AML-193 (cell line): Measurements from ENCODE around the gene TMEM91.
"Not testable (repeated sequence)": the region's sequence is repeated elsewhere in the genome, so short reads cannot be mapped to it uniquely, and the experiment has no call there.

ENCODE experiments used
- DNase-seq, 2 experiments: peaks; one replicate each; lab custom pipeline; 2025; lab: John Stamatoyannopoulos, UW

The TMEM91 gene

DNA sequence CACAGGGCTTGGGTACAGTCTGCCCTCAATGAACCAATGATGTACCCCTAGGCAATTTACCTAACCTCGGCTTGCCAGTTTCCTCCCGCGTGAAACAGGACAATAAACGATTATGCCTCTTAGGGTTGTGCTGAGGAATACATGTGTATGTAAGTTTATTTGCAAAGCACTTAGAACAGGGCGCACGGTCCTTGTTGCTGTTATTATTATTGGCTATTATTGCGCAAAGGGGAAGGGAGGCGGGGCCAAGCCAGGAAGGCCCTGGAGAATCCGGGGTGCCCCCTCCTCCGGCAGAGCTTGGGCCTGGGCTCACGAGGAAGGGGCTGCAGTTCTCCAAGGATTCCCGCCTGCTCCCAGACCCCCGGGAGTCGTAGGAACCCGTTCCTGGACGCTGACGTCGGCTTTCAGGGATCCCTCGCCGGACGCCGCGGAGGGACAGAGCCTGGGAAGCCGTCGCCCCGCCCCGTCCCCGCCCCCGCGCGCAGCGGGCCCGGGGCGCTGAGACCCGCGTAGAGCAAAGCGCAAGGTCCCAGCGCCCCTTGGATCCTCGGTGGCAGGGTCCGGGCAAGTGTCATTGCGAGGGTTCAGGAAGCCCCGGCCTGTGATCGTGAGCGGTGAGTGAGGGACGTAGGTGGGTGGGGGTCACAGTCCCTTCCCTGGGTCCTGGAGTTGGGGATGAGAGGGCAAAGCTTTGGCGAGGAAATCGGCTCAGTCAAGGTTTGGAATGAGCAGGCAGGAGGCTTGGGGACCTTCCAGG, at the start of gene TMEM91:
TSS of gene TMEM91 (plus strand) at position 293 of the 757 bp plus-strand sequence. CDS start 1,777 bp downstream, outside the sequence.
- no peak for DNase-seq

GRCh38 chr19:41327076-41327575, 49.2 kb upstream of the TMEM91 start:
- DNase-seq = no peak

- DNase-seq = peak; percentile 77 to 82
Observed at GRCh38 chr19:41327576-41328156, 48.7 kb upstream of the TMEM91 start.

- DNase-seq = no peak
Observed at GRCh38 chr19:41328157-41328841, 48.0 kb upstream of the TMEM91 start.

- peak; percentile 28 to 49 for DNase-seq
Observed at GRCh38 chr19:41328842-41329225, 47.5 kb upstream of the TMEM91 start.

DNA sequence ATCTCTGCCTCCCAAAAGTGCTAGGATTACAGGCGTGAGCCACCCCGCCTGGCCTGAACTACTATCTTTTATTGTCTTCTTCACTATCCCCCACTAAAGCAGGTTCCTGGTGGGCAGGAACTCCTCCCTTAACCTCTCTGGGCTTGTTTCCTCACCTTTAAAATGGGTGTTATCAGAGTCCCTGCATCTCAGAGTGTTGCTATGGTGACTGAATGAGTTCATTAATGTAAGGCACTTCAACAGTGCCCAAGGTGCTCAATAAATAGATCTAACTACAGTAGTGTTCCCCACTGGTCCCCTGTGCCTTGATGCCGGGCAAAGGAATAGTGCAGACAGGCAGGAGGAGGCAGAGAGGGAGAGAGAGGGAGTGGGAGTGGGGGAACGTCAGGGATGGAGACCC, 45.9 kb upstream of the TMEM91 start:
- DNase-seq = no peak

- DNase-seq = no peak
Observed at GRCh38 chr19:41330946-41331678, 45.2 kb upstream of the TMEM91 start.

DNA sequence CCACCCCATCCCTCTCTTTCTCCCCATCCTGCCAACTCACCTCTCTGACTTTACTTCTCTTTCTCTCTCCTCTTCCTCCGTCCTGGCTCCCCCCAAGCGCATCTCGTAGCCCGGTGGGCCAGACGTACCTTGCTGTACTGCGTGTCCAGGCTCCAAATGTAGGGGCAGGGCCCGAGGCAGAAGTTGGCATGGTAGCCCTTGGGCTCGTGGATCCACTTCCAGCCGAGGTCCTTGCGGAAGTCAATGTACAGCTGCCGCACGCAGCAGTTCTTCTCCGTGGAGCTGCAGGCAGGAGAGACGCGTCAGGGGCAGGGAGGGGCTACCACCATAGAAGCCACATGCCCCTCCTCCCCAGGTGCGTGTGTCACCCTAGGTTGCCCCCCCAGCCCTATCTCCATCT, 44.3 kb upstream of the TMEM91 start:
- DNase-seq = no peak

DNA sequence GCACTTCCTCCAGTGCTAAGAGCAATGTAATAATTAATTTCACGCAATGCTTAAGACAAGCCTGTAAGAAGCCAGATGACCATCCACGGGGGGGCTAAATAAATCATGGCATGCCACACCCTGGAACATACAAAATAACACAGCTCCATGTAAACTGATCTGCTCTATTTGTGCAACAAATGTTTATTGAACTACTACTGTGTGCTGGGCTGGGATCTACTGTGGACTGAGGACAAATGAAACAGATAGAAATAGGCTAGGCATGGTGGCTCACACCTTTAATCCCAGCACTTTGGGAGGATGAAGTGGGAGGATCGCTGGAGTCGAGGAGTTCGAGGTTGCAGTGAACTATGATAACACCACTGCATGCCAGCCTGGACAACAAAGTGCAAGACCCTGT, 43.9 kb upstream of the TMEM91 start:
- no peak for DNase-seq

GRCh38 chr19:41334793-41335192, 41.5 kb upstream of the TMEM91 start:
- DNase-seq = no peak

- DNase-seq = no peak
Observed at GRCh38 chr19:41335467-41335866, 40.9 kb upstream of the TMEM91 start.

GRCh38 chr19:41339936-41340335, 36.4 kb upstream of the TMEM91 start:
- DNase-seq = no peak

DNA sequence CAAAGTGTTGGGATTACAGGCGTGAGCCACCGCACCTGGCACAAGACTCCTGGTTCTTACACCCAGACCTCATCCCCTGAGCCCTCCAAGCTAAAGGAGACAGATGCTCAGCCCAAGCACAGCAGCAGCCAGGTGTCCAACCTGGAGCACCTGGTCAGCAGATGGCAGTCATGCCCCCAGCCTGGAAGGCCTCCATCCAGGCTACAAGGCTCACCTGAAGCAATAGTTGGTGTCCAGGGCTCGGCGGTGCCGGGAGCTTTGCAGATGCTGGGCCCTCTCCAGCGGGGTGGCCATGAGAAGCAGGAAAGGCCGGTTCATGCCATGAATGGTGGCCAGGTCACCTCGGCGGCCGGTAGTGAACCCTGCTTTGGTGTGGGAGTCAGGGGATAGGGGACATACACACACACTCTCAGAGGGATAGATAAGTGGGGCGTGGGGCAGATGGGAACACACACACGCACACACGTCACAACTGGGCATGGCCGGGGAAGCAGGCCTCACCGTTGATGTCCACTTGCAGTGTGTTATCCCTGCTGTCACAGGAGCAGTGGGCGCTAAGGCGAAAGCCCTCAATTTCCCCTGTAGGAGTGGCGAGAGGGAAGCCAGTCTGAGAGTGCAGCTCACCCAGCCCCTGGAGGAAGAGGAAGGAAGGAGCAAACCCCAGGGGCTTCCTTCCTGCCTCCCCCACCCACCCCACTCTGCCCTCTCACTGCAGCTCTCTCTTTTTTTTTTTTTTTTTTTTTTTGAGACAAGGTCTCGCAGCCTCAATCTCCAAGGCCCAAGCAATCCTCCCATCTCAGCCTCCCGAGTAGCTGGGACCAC, 34.5 kb upstream of the TMEM91 start:
- DNase-seq = no peak

GRCh38 chr19:41344162-41344561, 32.2 kb upstream of the TMEM91 start:
- no peak for DNase-seq

- DNase-seq = not testable (repeated sequence)
Observed at GRCh38 chr19:41346916-41347315, 29.4 kb upstream of the TMEM91 start.

DNA sequence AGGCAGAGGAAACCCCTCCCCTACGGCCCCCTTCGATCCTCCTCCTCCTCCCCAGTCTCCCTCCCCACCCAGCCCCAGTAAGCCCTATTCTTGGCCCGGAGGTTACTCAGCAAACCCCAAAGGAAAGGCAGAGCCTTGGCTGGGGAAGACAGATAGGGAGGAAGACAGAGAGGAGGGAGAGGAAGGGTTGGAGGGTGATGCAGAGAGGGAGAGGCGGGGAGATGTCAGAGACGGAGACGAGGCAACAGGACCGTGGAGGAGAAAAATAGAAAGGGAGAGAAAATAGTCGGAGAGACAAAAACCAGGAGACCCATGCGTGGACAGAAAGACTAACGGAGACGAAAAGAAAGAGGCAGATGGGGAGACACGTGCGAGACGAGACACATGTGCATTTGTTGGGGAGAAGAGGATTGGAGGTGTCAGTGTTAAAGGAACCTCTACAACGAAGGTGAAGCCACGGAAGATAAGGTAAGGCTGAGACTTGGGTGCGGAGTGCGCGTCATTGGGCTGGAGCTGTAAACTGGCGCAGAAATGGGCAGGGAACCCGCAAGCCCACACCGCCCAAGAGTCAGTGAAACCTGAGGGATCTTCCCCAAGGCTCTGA, 25.5 kb upstream of the TMEM91 start:
- DNase-seq = no peak

- peak; percentile 66 to 76 for DNase-seq
Observed at GRCh38 chr19:41351339-41352245, 24.7 kb upstream of the TMEM91 start.

DNA sequence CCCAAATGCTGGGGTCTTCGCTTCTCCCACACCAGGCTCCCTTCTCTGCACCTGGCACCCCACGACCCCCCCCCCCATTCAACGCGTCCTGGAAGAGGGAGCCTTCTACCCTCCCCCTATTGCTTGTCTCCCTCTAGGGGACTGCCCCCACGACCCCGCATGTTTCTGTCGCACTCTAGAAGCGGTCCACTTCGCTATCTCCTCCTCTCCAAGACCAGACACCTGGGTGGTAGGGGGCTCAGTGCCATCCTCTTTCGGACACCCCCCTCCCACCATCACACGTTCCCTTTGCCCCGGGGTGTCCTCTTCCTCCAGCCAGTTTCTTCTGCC, 24.1 kb upstream of the TMEM91 start:
- DNase-seq = no peak

DNA sequence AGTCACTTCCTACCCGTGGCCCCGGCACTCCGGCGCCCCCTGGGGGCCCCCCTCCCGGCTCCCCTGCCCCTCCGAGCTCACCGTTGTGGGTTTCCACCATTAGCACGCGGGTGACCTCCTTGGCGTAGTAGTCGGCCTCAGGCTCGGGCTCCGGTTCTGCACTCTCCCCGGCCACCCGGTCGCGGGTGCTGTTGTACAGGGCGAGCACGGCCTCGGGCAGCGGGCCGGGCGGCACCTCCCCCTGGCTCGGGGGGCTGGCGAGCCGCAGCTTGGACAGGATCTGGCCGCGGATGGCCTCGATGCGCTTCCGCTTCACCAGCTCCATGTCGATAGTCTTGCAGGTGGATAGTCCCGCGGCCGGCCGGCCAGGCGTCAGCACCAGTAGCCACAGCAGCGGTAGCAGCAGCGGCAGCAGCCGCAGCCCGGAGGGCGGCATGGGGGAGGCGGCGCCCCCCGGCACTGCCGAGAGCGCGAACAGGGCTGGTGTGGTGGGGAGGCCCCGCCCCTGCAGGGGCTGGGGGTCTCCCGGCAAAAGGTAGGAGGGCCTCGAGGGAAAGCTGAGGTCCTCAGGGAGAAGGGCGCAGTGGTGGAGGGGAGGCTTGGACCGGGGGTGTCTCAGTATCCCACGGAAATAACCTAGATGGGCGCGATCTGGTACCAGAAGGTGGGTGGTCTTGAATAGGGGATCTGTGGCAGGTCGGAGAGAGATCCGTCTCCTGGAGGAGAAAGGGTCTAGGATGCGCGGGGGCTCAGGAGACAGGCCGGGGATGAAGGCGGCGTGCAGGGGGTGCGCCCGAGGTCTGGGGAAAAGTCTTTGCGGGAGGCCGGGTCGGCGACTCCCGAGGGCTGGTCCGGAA, 23.5 kb upstream of the TMEM91 start:
- peak; percentile 54 to 58 for DNase-seq
